IPS-18a (cell line): Measurements from ENCODE around the gene HLA-DMB.
A peak's percentile ranks its signal among the peaks of the same experiment; 100 is the strongest.

Experiments
- H3K27ac ChIP-seq: one replicate; pipeline ENCODE4 v1.5.1; 2013; ENCODE audit warnings: low read length
- H3K27me3 ChIP-seq: one replicate; pipeline ENCODE4 v1.6.1; 2013; ENCODE audit warnings: mild to moderate bottlenecking, low read length; ENCODE audit not compliant: control insufficient read depth, insufficient read depth
- H3K36me3 ChIP-seq: one replicate; pipeline ENCODE4 v1.6.1; 2013; ENCODE audit warnings: low read depth, low read length; ENCODE audit not compliant: control insufficient read depth
- H3K4me1 ChIP-seq: one replicate; pipeline ENCODE4 v1.6.1; 2013; ENCODE audit warnings: low read depth, low read length; ENCODE audit not compliant: control insufficient read depth
- H3K4me3 ChIP-seq: one replicate; pipeline ENCODE4 v1.5.1; 2013; ENCODE audit warnings: low read length
- H3K9ac ChIP-seq: one replicate; pipeline ENCODE4 v1.6.1; 2013; ENCODE audit warnings: mild to moderate bottlenecking, low read length, moderate library complexity
- H3K9me3 ChIP-seq: one replicate; pipeline ENCODE4 v1.6.1; 2013; ENCODE audit warnings: low read depth, low read length; ENCODE audit not compliant: control insufficient read depth

Gene HLA-DMB

DNA sequence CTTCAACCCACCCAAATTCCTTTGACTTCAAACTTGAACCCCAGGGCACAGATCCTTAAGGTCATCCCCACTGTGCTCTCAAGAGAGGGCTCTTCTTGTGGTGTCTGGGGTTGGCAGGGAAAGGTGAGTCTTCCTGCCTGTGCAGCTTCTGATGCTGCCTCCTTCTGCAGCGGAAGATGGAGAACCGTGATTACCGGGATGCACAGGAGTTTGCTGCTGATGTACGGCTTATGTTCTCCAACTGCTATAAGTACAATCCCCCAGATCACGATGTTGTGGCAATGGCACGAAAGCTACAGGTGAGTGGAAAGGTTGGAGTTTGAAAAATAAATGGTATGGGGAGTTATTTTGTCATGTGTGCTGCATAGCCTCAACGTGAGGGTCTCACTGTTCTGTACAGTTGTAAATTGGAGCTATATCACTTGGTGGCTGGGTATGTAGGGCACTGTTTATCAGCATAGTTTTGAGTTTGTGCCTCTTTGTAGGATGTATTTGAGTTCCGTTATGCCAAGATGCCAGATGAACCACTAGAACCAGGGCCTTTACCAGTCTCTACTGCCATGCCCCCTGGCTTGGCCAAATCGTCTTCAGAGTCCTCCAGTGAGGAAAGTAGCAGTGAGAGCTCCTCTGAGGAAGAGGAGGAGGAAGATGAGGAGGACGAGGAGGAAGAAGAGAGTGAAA, 36.6 kb upstream of the HLA-DMB start:
- no peak overlapping the region for H3K9ac ChIP-seq
- H3K27me3 ChIP-seq: no peaks in the 10 kb centered on the region
- H3K27ac ChIP-seq: no peak overlapping the region
- peaks cover 97% of the 10 kb centered on the region for H3K36me3 ChIP-seq
- peaks cover 5% of the 10 kb centered on the region for H3K4me1 ChIP-seq
- H3K9me3 ChIP-seq: no peaks in the 10 kb centered on the region
- no peak overlapping the region for H3K4me3 ChIP-seq

DNA sequence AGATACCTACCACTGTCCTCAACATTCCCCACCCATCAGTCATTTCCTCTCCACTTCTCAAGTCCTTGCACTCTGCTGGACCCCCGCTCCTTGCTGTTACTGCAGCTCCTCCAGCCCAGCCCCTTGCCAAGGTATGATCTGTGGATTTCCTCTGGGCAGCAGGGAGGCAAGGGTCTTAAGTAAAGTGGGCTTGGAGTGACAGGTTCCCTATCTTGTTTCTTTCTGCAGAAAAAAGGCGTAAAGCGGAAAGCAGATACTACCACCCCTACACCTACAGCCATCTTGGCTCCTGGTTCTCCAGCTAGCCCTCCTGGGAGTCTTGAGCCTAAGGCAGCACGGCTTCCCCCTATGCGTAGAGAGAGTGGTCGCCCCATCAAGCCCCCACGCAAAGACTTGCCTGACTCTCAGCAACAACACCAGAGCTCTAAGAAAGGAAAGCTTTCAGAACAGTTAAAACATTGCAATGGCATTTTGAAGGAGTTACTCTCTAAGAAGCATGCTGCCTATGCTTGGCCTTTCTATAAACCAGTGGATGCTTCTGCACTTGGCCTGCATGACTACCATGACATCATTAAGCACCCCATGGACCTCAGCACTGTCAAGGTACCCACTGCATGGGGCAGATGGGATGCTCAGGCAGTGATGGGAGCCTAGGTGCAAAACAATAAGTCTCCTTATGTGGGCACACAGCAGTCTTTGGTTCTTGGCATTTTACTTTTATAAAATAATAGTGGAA, 35.7 kb upstream of the HLA-DMB start:
- Histone ChIP-seq H3K4me3 (no peak overlapping the region), H3K9ac (no peak overlapping the region), H3K4me1 (peaks cover 5% of the 10 kb centered on the region)

DNA sequence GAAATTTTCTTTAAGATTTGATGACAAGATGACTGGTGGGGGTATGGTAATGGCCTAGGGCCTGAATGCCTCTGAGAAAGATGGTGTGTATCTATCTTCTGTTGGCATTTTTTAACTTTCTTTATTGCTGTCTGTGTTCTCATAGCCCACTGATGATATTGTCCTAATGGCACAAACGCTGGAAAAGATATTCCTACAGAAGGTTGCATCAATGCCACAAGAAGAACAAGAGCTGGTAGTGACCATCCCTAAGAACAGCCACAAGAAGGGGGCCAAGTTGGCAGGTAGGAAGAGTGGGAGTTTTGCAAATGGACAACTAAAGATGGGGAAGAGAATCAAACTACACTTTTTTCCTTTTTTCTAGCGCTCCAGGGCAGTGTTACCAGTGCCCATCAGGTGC, 35.1 kb upstream of the HLA-DMB start:
- Histone ChIP-seq H3K4me1 (peaks cover 5% of the 10 kb centered on the region), H3K9me3 (no peaks in the 10 kb centered on the region), H3K36me3 (peaks cover 88% of the 10 kb centered on the region), H3K4me3 (peak overlapping the region; percentile 89), H3K27me3 (no peaks in the 10 kb centered on the region), H3K27ac (no peak overlapping the region), H3K9ac (no peak overlapping the region)

More for the DNA sequence above, 35.7 kb upstream of the HLA-DMB start:
- Histone ChIP-seq H3K27me3 (no peaks in the 10 kb centered on the region), H3K27ac (no peak overlapping the region), H3K36me3 (peaks cover 94% of the 10 kb centered on the region), H3K9me3 (no peaks in the 10 kb centered on the region)

DNA sequence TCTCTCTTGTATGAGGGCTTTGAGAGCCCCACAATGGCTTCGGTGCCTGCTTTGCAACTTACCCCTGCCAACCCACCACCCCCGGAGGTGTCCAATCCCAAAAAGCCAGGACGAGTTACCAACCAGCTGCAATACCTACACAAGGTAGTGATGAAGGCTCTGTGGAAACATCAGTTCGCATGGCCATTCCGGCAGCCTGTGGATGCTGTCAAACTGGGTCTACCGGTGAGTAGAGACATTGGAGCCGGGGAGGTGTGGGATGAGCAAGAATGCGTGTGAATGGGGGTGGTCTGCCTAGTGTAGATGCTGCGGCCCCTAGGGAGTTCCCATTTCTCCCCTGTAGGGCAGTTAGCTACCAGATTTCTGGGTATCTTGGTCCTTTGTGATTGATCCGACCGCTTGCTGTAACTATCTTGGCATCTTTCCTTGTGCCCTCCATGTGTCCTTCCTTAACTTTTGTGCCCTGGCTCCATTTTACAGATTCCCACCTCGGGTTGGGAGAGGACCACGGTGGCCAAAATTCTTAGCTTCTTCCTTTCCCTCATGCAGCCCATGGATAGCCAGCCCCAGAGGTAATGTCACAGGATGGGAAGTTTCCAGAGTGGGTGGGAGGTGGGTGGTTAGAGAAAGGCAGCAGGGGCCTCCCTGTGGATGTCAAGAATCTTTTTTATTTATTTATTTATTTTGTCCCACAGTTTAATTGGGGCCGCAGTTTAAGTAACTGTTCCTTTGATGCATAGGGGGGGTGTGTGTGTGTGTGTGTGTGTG, 33.9 kb upstream of the HLA-DMB start:
- H3K9ac ChIP-seq: peak overlapping the region; percentile 88
- H3K4me3 ChIP-seq: peak overlapping the region; percentile 89
- H3K27ac ChIP-seq: no peak overlapping the region
- no peaks in the 10 kb centered on the region for H3K27me3 ChIP-seq
- H3K9me3 ChIP-seq: no peaks in the 10 kb centered on the region
- peaks cover 76% of the 10 kb centered on the region for H3K36me3 ChIP-seq
- H3K4me1 ChIP-seq: peaks cover 5% of the 10 kb centered on the region

- H3K27ac ChIP-seq: no peak overlapping the region
- no peaks in the 10 kb centered on the region for H3K9me3 ChIP-seq
- peaks cover 68% of the 10 kb centered on the region for H3K36me3 ChIP-seq
- no peaks in the 10 kb centered on the region for H3K27me3 ChIP-seq
- H3K4me3 ChIP-seq: peak overlapping the region; percentile 89
- H3K4me1 ChIP-seq: peaks cover 5% of the 10 kb centered on the region
- peak overlapping the region; percentile 88 for H3K9ac ChIP-seq
Measured at GRCh38 chr6:32974016-32974333, 33.1 kb upstream of the HLA-DMB start.

DNA sequence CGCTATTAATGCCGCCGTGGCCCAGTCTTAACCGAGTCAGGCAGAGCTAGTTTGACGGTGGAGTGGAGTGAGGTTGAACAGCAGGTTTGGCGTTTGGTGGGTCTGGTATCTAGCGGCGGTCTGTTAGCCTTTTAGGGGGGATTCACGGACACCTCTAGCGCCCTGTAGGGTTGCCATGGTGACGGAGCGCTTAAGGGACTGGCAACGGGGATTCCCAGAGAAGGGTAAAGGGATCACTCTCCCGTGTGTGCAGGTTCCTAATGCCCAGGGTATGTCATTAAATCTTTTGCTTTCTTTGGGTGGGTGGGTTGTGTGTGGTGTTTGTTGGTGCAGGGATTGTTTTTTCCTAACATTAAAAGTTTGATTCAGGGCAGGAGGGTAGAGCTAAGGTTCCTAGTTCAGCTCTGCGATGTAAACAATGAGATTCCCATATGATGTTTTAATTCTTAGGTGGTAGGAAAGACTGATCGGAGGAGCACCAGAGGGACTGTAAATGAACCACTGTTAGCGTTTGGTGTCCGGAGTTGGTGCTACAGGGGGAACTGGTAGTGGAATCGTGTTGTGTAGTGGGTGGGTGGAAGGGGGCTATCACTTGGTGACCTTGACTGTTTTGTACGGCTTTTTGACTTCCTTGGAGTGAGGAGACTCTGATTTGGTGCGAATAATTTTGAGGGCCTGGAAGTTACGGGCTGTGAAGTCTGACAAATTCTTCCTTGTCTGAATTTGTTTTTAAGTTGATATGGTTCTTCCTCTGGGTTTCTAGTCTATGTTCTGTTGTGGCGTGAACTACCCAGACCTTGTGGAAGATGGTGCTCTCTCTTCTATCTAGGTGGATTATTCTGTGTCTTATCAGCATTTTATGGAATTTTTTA, 32.6 kb upstream of the HLA-DMB start:
- Histone ChIP-seq H3K27me3 (no peaks in the 10 kb centered on the region), H3K36me3 (peaks cover 63% of the 10 kb centered on the region), H3K9me3 (no peaks in the 10 kb centered on the region), H3K4me1 (peaks cover 5% of the 10 kb centered on the region), H3K9ac (peak overlapping the region; percentile 88), H3K4me3 (peak overlapping the region; percentile 89), H3K27ac (no peak overlapping the region)

GRCh38 chr6:32972353-32973143, 31.7 kb upstream of the HLA-DMB start:
- peak overlapping the region; percentile 46 for H3K27ac ChIP-seq
- peaks cover 54% of the 10 kb centered on the region for H3K36me3 ChIP-seq
- peaks cover 5% of the 10 kb centered on the region for H3K4me1 ChIP-seq

DNA sequence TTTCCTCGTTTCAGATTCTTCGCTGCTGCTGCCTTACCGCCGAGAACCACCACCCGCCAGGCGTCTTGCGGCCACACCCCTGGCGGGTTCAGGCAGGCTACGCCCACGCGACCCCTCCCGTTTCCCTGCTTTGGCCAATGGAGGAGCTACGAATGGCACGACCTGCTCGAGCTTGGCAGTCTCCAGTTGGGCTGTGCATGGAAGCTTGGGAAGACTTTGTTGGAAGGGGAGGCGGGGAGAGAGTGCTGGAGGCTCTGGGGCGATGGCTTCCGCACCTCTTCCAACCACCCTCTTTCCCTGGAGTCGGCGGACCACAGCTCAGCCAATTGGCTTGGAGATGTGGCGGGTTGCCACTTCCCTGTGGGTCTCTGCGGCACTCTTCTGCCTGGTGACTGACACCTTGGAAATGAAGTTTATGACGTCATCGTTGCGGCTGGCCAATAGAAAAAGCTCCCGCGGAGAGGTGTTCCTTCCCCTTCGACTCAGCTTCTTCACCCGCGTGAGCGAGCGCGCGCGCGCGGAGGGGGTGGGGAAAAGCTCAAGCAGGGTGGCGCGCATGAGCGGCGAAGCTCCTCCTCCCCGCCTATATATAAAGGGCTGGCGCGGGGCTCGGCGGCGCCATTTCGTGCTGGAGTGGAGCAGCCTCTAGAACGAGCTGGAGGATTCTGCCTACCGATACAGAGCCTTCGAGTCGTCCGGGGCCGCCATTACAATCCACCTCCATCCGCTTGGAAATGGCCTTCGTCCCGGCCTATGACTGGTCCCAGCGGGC, 30.9 kb upstream of the HLA-DMB start:
- H3K9me3 ChIP-seq: no peaks in the 10 kb centered on the region
- H3K9ac ChIP-seq: peak overlapping the region; percentile 98
- H3K4me1 ChIP-seq: peaks cover 10% of the 10 kb centered on the region
- H3K4me3 ChIP-seq: peak overlapping the region; percentile 89
- H3K27me3 ChIP-seq: no peaks in the 10 kb centered on the region
- peaks cover 46% of the 10 kb centered on the region for H3K36me3 ChIP-seq
- peak overlapping the region; percentile 99 for H3K27ac ChIP-seq

More at GRCh38 chr6:32972353-32973143, 31.7 kb upstream of the HLA-DMB start:
- no peaks in the 10 kb centered on the region for H3K9me3 ChIP-seq
- peak overlapping the region; percentile 89 for H3K4me3 ChIP-seq
- peak overlapping the region; percentile 88 for H3K9ac ChIP-seq
- no peaks in the 10 kb centered on the region for H3K27me3 ChIP-seq

GRCh38 chr6:32971242-32971580, 30.4 kb upstream of the HLA-DMB start:
- H3K36me3 ChIP-seq: peaks cover 41% of the 10 kb centered on the region
- H3K4me1 ChIP-seq: peaks cover 11% of the 10 kb centered on the region
- no peaks in the 10 kb centered on the region for H3K9me3 ChIP-seq
- peak overlapping the region; percentile 99 for H3K27ac ChIP-seq
- H3K27me3 ChIP-seq: no peaks in the 10 kb centered on the region
- H3K9ac ChIP-seq: peak overlapping the region; percentile 98
- peak overlapping the region; percentile 89 for H3K4me3 ChIP-seq
